Stimulated activated CD4-positive, alpha-beta T cell treated with anti-CD3 and anti-CD28 coated beads, Interleukin-15, amount 100 ng/mL, for 1 hour (primary cell): ENCODE results near the gene GPX2.
A peak's percentile ranks its signal among the peaks of the same experiment; 100 is the strongest.

Experiments
- DNase-seq, 2 donors: peaks; one replicate each; pipeline ENCODE4 v3.0.0-alpha.2; 2020; ENCODE audit warnings: low read depth in 1 of 2, low spot score in 1 of 2

Gene GPX2

GRCh38 chr14:64942531-64943111, at the start of gene GPX2:
GPX2 (minus strand) TSS chr14:64942745; CDS start chr14:64942726, 19 bp downstream.
- DNase-seq = no peak

GRCh38 chr14:64990939-64991338, 48.4 kb upstream of the GPX2 start:
- no peak for DNase-seq

GRCh38 chr14:64990296-64990695, 47.8 kb upstream of the GPX2 start:
- no peak for DNase-seq

- DNase-seq = no peak
Observed at GRCh38 chr14:64987438-64987767, 44.9 kb upstream of the GPX2 start.

DNA sequence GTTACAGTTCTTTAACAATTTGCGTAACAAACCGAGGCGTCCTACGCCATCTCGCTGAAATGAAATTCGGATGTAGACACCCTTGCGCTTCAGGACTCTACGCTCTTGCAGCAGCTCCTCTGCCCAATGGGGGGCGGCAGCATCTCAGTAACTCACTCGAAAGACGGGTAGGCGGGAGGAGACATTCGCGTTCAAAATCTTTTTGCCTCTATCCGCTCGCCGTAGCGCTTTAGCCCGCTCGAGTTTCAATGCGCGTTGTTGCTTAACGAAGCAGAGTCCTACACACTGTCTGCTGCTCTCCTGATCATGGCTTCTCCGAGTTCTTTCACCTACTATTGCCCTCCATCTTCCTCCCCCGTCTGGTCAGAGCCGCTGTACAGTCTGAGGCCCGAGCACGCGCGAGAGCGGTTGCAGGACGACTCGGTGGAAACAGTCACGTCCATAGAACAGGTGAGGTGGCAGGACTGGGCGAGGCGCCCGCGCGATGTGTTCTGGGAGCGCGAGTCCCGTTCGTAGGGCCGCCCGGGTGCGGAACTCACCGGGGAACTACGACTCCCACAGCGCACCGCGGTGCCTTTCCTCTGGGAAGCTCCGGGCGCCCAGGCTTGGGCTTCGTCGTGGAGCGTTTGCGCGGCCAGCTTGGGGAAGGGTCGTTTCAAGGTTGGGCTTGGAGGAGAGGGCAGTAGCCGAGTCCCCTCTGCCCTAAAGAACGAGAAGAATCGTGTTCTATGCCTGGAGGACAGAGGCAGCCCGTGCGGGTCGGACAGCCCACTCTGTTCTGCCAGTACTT, 44.3 kb upstream of the GPX2 start, which contains the start of gene FNTB:
Gene FNTB, plus strand, starts transcription at position 248 of the 790 bp plus-strand sequence. Its CDS starts 59 bp downstream, at position 307.
- peak; percentile 79 to 83 for DNase-seq

DNA sequence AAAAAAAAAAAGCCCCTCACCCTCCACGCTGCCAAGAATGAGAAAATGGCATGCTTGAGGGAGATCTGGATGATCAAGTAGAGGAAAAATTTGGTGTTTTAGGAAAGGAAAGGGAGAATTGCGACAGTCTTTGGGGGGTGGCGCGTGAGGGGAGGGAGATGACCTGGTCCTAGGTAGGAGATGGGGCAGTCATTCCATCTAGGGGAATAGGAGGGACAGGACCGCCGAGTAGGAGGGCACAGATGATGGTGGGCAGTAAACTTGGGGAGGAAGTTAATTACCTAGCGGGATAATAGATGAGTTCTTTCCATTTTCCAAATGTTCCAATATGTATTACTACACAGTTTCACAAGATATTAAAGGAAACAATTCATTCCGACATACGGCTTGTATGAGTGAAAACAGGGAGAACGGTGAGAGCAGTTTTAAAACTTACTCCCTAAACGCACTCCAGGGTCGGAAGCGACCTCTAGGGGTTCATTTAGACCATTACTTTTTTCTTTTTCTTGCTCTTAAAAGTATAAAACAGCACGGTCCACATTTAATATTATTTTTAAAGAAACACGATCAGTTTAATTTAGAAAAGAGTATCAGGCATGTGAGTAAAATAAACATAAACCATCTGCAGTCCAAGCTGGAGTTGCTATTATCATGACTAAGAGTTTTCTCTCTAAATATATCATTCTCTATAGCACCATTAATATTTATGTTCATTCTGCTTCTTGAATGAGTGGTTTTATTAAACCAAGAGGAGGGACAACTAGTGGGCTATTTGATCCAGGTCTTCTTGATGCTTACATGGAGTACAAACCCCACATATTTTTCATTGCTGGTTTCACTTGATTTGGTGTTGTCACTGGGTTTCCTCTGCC, 41.1 kb upstream of the GPX2 start:
- no peak for DNase-seq

DNA sequence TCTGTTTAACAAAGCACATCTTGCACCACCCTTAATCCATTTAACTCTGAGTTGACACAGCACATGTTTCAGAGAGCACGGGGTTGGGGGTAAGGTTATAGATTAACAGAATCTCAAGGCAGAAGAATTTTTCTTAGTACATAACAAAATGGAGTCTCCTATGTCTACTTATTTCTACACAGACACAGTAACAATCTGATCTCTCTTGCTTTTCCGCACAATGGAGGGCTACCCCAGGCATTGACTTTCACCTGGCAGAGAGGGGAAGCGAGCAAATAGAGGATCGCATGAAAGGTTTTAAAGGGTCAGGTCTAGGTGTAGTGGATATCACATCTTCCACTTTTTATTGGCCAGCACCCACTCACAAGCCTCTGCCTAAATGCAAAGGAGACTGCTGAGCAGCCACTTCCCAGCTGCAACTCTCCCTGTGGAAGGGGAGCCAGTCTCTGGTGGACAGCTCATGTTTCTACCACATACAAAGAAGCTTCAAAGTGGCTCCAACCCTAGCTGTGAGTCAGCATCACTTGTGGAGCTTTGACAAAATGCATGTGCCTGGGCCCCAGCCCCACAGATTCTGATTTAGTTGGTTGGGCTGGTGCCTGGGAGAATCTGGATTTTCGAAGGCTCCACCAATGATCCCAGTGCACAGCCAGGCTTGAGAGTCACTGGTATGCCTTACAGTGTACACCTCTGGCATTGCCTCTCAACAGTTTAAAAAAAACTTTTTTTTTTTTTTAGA, 37.0 kb upstream of the GPX2 start:
- no peak for DNase-seq

DNA sequence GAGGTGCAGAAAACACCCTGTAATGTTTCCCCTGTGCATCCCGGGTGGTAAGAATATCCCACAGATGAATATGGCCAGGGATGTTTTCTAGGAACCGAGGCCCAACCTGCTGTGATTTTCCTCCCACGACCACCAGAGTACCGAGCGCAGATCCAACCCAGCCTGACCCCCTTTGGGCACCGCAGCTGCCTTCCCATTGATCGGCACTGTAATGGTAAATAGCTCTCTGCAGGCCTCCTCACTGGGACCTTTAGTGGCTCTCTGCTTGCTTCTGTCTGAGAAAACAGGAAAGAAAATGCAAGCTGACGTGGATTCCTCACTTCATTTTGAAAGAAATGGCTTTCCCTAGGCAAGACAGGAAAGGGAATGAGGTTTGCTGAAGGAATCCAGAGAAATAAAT, 32.0 kb upstream of the GPX2 start:
- no peak for DNase-seq

DNA sequence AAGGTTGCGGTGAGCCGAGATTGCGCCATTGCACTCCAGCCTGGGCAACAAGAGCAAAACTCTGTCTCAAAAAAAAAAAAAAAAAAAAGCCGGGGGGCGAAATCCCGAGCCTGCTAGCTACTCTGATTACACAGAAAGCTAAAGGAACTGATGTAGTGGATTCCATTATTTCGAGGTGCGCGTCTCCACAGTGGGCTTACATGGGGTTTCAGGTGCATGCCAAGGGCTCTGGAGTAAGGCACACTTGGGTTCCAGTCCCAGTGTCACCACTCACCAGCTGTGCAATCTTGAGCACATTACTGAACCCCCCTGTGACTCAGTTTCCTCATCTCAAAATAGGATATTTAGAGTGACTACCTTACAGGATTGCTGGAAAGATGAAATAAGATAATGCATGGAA, 31.3 kb upstream of the GPX2 start:
- DNase-seq = no peak

- DNase-seq = no peak
Observed at GRCh38 chr14:64973026-64973442, 30.5 kb upstream of the GPX2 start.

DNA sequence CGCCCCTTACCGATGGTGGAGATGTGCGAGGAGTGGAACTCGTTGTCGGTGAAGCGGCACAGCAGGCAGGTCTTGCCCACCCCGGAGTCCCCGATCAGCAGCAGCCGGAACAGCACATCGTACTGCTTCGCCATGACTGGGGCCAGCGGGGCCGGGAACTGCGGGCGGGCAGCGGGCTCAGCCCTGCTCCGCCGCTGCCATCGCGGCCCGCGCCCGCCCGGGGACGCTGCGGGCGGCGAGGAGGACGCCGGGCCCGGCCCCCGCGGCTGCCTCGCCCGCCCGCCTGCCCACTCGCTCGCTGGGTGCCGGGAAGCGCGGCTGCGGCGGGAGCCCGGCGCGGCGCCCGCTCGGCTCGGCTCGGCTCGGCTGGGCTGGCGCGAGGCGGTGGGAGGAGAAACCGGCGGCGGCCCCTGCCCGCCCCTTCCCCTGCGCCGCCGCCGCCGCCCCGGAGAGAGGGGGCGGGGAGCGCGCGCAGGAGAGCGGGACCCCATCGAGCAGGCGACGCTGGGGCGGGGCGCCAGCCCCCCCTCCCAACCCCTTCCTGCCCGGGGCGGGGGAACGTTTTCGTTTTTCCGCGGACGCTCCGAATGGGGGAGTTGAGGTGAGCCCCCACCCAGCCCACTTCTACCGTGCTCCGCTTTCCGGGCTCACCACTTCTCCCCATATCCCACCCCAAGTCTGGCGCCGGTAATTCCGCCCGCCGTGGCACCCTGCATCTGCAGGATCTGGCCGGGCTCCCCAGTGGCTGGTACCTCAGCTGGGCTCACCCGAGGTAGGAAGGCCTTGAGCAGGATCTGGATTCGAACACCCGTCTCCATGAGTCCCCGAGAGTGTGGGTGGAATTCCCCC, 29.6 kb upstream of the GPX2 start, which contains the start of gene RAB15:
Gene RAB15, minus strand, starts transcription at position 394 of the 849 bp plus-strand sequence. Its CDS starts 260 bp downstream, at position 134.
- peak in 1 of 2 donors; percentile 23 for DNase-seq

DNA sequence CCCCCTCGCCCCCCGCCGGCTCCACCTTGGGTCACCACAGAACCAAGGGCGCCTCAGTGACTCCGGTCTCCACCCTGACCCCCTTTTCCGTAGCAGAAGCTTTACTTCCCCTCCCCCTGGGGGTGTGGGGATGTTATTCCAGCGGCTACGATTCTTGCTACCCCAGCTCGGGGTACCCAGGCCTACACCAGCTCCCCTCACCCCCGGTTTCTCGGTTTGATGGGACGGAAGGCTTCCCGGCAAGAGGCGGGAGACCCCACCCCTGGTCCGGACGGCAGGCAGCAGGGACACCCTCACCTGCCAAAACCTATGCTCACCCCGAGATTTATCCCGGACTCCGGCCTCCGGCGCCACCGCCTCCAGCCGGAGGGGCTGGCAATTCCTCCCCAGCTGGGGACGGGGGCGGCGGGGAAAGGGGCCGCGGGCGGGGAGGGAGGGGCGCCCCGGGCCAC, 29.0 kb upstream of the GPX2 start:
- DNase-seq = no peak

DNA sequence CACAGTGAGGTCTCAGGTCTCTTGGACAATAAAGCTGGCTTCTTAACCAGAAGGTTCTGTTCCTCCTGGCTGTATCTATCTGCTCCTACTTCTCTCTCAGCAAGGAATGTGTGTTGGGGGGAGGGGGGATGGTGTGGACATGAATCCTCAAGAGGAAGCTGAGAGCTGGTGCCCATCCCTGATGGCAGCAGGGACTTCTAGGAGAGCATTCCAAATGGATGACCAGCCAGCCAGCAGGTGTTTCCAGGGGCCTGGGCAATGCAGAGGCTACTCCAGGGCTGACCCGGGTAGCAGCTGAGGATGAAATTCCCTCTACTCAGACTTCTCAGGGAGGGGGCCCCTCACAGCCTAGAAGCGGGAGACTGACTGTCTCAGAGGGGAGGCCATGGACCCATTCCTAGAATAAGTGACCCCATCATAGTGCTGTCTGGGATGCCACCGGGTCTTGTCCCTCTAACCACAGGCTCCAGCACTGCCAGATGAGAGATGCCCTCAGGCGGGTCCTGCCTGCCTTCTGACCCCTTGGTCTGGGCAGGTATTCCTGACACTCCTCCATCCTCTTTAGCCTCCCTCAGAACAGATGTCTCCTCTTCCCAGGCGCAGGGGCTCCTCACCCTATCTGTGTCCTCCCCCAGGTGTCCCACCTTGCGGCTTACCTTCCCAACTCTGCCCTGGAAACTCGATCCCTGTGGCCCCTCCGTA, 28.4 kb upstream of the GPX2 start:
- DNase-seq = no peak

DNA sequence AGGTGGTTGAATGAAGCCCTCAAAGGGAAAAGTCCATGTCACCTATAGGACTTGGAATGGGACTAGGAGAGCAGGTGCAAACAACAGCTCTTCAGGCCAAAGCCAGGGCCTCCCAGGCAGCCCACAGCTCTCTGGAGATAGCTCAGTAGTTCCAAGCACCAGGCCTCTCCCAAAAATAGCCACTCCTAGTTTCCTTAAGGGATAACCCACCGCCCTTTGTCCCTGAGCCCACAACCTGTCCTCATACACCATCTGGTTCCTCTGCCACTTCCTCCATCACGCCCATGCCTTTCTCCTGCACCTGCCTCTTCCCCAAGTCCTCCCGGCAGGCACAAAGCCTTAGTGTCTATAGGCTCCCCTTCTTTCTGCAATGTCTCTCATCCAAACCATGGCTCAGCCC, 27.5 kb upstream of the GPX2 start:
- DNase-seq = no peak

DNA sequence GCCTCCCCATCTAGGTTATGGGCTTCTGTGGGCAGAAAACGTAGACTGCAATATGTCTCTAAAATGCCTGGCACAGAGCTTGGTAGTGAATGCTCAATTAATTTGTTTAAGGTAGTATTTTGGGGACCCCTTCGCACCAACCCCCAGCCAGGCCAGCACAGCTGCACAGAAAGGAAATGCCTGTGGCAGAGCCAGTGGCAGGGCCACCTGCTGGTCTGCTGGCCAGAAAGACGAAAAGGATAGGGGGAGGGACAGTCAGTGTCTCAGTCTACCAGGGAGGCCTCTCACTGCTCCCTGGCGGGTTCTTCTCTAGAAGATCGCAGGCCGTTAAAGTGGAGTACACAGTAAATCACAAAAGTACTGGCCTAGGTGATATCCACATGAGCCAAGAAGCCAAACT, 26.1 kb upstream of the GPX2 start:
- no peak for DNase-seq

DNA sequence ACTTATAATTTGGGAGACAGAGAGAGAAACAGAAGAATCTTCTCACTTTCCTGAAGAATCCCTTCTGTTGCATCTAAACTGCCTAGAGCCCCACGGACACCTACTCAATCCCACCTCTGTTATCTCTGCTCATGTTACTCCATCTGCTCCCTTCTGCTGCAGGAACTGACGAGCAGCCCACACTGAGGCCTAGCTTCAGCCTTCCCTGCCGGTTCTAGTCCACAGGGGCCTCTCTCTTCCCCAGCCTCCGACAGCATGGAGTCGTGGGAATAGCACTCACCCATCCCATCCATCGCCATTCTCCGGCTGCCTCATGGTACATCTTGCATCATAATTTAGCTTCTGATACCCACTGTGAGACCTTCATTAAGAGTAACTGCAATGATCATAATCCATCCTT, 25.6 kb upstream of the GPX2 start:
- no peak for DNase-seq

- no peak for DNase-seq
Observed at GRCh38 chr14:64966976-64967375, 24.4 kb upstream of the GPX2 start.

DNA sequence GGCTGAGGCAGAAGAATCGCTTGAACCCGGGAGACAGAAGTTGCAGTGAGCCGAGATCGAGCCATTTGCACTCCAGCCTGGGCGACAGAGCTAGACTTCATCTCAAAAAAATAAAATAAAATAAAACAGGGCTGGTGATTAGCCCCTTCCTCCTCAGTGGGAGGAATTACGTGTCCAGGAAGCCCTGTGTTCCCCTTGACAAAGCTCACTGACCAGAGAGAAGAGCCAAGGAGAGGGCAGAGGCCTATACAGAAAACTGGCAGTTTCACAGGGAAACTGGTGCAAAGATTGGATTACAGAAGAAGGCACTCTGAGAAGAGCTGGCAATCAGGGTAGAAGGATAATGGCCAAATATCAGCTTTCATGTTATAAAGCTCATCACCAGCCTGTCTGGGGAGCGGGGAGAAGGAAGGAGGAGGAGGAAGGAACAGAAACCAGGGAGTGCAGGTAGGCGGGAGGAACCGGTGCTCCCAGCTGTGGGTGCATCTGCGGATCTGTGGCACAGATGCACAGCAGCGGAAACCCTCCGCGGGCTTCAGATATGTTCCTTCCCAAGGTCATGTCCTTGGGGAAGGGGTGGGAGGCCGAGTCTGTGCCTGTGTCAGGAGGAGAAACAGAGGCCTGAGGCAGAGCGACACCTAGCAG, 22.9 kb upstream of the GPX2 start:
- DNase-seq = no peak

GRCh38 chr14:64963611-64964010, 21.1 kb upstream of the GPX2 start:
- DNase-seq = no peak
